ENCODE results near the gene ACOT11.

ACOT11 gene

DNA sequence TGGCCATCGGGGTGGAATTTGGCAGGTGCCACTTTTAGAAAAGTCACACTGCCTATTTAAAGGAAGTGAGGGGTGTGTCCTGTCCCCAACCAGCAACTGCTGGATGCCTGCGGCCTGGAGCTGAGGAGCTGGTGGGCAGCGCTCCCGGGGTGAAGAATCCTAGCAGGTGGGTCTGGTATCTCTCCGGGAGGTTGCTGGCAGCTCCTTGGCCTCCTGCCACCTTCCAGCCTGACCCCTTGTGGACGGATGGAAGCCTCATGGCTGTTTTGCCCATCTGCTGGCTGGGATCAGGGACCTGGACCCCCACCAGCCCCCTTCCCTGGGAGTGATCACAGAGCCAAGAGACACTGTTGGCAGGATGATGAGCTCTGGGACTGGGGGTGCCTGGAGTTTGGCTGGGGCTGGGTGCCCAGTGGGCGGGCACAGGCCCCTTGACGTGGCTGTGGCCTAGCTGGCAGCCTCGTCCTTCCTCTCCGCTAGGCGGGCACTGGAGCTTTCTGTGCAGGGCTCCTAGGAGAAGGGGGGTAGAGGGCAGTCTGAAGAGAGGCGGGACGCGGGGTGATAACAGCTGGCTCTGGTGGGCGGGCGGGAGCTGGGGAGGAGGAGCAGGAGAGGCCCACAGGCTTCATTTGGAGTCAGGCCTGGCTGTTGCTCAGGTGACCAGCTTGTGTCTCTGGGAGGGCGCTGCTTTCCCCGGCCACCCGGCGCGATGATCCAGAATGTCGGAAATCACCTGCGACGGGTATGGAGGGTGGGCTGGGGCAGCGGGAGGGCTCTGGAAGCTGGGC lies at the start of gene ACOT11:
Gene ACOT11 (plus strand): TSS at position 628 of the 788 bp plus-strand sequence. CDS start 82 bp downstream, at position 710.
- no peak within 1 kb of the TSS for H3K4me3 ChIP-seq (ENCODE audit: low read depth, low read length)
- TF ChIP-seq, protein P1, sequence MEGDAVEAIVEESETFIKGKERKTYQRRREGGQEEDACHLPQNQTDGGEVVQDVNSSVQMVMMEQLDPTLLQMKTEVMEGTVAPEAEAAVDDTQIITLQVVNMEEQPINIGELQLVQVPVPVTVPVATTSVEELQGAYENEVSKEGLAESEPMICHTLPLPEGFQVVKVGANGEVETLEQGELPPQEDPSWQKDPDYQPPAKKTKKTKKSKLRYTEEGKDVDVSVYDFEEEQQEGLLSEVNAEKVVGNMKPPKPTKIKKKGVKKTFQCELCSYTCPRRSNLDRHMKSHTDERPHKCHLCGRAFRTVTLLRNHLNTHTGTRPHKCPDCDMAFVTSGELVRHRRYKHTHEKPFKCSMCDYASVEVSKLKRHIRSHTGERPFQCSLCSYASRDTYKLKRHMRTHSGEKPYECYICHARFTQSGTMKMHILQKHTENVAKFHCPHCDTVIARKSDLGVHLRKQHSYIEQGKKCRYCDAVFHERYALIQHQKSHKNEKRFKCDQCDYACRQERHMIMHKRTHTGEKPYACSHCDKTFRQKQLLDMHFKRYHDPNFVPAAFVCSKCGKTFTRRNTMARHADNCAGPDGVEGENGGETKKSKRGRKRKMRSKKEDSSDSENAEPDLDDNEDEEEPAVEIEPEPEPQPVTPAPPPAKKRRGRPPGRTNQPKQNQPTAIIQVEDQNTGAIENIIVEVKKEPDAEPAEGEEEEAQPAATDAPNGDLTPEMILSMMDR (IDR thresholded peaks at IDR 0.05; ENCODE audit: low read depth, low read length), result peak; percentile 35

DNA sequence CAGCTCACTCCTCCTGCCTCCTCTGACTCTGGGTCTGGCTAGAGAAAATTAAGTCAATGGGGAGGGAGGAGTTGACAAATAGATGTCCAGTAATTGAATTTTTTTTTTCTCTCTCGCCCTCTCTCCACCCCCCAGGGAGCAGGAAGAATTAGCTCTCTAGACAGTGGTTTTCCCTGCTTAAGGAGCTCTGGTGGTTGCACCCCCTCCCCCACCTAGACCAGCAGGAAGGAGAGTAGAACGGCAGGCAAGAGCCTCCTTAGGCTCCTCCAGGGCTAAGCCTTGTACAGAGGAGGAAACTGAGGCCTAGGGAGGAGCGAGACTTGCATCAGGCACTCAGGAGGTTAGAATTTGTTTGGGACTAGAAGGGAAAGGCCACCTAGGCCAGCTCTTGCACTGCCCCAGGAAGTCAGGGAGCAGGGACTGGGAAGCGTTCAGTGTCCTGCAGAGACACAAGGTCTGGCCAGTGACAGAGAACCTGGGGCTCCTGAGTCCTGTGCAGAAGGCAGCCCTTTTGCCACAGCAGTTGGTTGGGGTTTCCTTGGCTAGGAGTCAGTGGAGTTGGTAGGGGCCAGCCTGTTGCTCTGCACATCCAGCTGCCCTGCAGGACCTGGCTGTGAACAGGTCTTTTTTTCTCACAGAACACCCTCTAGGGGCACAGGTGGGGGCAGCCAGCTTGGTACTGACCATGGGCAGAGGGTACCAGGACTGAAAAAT lies 49.5 kb upstream of the ACOT11 start:
- TF ChIP-seq, protein P1 (IDR thresholded peaks at IDR 0.05; ENCODE audit: low read depth, low read length), result no peak
- H3K4me3 ChIP-seq (ENCODE audit: low read depth, low read length), result no peak overlapping the region

DNA sequence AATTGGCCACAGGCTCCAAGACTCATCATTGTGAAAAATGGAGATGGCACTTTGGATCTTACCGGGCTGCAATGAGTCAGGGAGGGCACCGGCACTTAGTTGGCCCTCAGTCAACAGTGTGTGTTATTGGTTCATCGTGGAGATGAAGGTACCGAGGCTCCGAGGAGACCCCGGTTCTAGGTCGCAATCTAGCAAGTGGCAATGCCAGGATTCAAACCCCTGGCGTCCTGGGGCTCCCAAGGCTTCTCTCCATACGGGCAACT lies 49.0 kb upstream of the ACOT11 start:
- H3K4me3 ChIP-seq (ENCODE audit: low read depth, low read length), result peak overlapping the region; percentile 32; the same call in 1 of the 2 replicates
- TF ChIP-seq, protein P1 (IDR thresholded peaks at IDR 0.05; ENCODE audit: low read depth, low read length), result no peak

DNA sequence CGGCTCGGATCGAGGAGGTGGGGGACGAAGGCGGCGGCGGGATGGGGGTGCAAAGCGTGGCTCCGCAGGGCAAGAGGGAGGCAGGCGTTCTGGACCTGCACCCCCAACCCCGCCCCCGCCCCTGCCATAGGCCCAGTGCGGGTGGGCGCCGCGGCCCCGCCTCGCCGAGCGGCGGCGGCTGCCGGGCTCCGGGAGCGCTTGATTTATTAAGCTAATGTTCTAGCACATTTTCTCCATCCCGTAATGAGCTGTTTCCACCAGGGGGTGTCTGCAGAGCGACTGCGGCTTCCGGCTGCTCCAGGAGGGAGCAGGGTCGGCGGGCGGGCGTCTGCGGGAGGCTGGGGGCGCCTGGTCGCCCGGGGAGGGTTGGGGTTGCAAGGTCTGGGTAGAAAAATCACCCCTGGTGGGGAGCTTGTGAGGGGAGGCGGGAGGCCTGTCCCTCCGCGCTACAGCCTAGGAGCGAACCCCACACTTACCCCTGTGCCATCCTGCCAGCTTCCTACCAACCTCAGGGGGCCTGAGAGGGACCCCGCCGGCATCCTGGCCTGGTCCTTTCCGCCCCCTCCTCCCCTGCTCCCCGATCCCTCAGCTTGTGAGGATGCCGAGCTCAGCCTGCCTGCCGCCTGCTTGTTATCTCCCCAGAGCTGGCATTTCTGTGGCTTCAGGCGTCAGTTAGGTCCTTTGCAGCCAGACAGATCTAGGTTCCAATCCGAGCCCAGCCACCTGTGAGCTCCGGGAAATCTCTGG lies 48.5 kb upstream of the ACOT11 start:
- TF ChIP-seq, protein P1 (IDR thresholded peaks at IDR 0.05; ENCODE audit: low read depth, low read length), result 0 out of 2 replicates have a peak, but pooled peaks have one; percentile 16
- peak overlapping the region; percentile 32; the same call in 1 of the 2 replicates for H3K4me3 ChIP-seq (ENCODE audit: low read depth, low read length)

DNA sequence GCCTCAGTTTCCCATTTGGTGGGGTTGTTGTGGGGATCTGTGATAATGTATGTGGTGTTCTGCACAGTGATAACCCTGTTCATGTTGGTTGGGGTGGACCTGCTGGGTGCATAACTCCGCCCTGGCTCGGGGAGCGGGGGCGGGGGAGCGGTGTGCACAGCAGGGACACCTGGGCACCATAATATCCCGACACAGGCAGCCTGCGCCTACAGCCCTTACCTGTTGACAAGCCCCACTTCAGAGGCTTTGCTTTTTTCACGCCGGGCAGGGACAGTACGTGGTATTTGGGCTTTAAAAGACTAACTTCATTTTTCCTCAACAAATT lies 48.0 kb upstream of the ACOT11 start:
- H3K4me3 ChIP-seq (ENCODE audit: low read depth, low read length), result no peak overlapping the region
- TF ChIP-seq, protein P1 (IDR thresholded peaks at IDR 0.05; ENCODE audit: low read depth, low read length), result no peak

DNA sequence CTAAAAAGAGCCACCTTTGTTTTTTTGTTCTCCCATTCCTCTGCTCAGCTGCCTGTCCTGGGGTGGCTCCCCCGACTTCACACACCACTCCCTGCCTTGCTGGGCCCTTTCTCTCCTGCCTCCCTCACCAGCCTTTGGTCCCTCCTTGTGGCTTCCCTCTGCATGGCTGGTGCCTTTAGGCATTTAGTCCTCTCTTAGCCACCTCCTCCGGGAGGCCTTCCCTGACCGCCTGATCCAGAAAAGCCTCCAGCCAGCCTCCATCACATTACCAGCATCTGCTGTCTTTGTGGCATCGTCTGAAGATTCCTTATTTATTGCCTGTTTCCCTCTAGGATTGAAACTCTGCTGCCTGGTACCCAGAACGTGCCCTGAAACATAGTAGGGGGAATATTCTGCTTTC lies 46.2 kb upstream of the ACOT11 start:
- H3K4me3 ChIP-seq (ENCODE audit: low read depth, low read length), result no peak overlapping the region
- TF ChIP-seq, protein P1 (IDR thresholded peaks at IDR 0.05; ENCODE audit: low read depth, low read length), result no peak

DNA sequence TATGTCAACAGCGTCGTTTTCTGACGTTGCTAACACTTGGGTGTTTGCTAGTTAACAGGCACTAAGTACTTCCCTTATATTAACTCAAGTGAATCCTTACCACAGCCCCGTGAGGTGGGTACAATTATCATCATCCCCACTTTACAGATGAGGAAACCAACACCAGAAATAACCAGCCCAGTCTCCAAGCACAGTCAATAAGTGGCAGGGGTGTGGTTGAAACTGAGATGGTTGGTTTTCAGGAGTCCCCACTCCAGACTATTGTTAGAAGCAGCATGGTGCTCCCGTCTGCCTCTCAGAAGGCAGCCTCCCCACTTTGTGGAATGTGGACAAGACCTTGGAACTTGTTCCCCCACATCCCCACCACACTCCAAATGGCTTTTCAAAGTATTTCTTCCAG lies 45.7 kb upstream of the ACOT11 start:
- no peak overlapping the region for H3K4me3 ChIP-seq (ENCODE audit: low read depth, low read length)
- TF ChIP-seq, protein P1 (IDR thresholded peaks at IDR 0.05; ENCODE audit: low read depth, low read length), result no peak

Data from WI38 (cell line).